ENCODE data around the gene ZNF772.
"Not testable (repeated sequence)": the region's sequence is repeated elsewhere in the genome, so short reads cannot be mapped to it uniquely, and the experiment has no call there.

DNA sequence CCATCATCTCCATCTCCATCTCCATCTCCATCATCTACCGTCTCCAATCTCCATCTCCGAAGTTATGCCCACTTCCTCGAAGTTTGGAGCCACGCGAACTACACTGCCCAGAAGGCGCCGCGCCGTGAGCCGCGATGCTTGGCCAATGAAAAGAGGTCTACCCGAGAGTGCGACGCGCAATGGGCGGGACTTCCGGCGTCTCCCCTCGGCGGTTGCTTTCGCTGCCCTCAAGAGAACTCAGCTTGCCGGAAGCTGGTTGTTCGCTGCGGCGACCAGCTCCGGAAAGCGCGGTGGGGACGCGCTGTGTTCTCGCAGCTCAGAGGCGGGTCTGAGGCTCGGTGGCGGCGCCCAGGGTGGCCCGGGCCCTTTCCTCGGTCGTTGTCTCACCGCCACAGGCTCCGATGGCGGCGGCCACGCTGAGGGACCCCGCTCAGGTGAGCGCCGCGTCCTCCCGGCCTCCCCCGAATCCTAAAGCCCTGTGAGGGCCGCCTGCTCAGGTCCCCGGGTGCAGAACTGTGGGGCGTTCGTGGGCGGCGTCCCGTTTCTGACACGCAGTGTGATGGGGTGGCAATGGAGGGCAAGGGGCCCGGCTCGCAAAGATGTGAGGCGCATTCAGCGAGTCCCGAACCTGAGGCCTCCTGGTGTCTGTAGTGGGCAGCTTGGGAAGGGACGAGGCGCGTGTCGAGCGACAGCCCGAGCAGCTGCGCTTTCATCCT, 22.5 kb upstream of the ZNF772 start, which contains the start of gene ZNF773:
- TF ChIP-seq CREB1 (CRISPR knock-in tag; IDR thresholded peaks at IDR 0.05; ENCODE audit: low read depth) (peak; percentile 85), POLR2AphosphoS5 (IDR thresholded peaks at IDR 0.05; ENCODE audit: low read depth) (peak; percentile 91)
- TF ChIP-seq, protein P1, sequence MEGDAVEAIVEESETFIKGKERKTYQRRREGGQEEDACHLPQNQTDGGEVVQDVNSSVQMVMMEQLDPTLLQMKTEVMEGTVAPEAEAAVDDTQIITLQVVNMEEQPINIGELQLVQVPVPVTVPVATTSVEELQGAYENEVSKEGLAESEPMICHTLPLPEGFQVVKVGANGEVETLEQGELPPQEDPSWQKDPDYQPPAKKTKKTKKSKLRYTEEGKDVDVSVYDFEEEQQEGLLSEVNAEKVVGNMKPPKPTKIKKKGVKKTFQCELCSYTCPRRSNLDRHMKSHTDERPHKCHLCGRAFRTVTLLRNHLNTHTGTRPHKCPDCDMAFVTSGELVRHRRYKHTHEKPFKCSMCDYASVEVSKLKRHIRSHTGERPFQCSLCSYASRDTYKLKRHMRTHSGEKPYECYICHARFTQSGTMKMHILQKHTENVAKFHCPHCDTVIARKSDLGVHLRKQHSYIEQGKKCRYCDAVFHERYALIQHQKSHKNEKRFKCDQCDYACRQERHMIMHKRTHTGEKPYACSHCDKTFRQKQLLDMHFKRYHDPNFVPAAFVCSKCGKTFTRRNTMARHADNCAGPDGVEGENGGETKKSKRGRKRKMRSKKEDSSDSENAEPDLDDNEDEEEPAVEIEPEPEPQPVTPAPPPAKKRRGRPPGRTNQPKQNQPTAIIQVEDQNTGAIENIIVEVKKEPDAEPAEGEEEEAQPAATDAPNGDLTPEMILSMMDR (conservative IDR thresholded peaks at IDR 0.05; ENCODE audit: low read depth in 2 of 2) = not testable (repeated sequence)
- TF ChIP-seq, protein P2, sequence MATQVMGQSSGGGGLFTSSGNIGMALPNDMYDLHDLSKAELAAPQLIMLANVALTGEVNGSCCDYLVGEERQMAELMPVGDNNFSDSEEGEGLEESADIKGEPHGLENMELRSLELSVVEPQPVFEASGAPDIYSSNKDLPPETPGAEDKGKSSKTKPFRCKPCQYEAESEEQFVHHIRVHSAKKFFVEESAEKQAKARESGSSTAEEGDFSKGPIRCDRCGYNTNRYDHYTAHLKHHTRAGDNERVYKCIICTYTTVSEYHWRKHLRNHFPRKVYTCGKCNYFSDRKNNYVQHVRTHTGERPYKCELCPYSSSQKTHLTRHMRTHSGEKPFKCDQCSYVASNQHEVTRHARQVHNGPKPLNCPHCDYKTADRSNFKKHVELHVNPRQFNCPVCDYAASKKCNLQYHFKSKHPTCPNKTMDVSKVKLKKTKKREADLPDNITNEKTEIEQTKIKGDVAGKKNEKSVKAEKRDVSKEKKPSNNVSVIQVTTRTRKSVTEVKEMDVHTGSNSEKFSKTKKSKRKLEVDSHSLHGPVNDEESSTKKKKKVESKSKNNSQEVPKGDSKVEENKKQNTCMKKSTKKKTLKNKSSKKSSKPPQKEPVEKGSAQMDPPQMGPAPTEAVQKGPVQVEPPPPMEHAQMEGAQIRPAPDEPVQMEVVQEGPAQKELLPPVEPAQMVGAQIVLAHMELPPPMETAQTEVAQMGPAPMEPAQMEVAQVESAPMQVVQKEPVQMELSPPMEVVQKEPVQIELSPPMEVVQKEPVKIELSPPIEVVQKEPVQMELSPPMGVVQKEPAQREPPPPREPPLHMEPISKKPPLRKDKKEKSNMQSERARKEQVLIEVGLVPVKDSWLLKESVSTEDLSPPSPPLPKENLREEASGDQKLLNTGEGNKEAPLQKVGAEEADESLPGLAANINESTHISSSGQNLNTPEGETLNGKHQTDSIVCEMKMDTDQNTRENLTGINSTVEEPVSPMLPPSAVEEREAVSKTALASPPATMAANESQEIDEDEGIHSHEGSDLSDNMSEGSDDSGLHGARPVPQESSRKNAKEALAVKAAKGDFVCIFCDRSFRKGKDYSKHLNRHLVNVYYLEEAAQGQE (IDR thresholded peaks at IDR 0.05; ENCODE audit: unreplicated experiment) = not testable (repeated sequence)
- TF ChIP-seq ZNF114 (CRISPR knock-in tag; IDR thresholded peaks at IDR 0.05); EZH2phosphoT487 (IDR thresholded peaks at IDR 0.05; ENCODE audit: unreplicated experiment); EZH2 (IDR thresholded peaks at IDR 0.05; ENCODE audit: low read depth, unreplicated experiment); JUNB (IDR thresholded peaks at IDR 0.05; ENCODE audit: unreplicated experiment); ZNF331 (CRISPR knock-in tag; IDR thresholded peaks at IDR 0.05; ENCODE audit: low read depth); STAT1 (IDR thresholded peaks at IDR 0.05; ENCODE audit: unreplicated experiment); NANOG (IDR thresholded peaks at IDR 0.05; ENCODE audit: borderline replicate concordance): not testable (repeated sequence)
- TF ChIP-seq, protein P3, sequence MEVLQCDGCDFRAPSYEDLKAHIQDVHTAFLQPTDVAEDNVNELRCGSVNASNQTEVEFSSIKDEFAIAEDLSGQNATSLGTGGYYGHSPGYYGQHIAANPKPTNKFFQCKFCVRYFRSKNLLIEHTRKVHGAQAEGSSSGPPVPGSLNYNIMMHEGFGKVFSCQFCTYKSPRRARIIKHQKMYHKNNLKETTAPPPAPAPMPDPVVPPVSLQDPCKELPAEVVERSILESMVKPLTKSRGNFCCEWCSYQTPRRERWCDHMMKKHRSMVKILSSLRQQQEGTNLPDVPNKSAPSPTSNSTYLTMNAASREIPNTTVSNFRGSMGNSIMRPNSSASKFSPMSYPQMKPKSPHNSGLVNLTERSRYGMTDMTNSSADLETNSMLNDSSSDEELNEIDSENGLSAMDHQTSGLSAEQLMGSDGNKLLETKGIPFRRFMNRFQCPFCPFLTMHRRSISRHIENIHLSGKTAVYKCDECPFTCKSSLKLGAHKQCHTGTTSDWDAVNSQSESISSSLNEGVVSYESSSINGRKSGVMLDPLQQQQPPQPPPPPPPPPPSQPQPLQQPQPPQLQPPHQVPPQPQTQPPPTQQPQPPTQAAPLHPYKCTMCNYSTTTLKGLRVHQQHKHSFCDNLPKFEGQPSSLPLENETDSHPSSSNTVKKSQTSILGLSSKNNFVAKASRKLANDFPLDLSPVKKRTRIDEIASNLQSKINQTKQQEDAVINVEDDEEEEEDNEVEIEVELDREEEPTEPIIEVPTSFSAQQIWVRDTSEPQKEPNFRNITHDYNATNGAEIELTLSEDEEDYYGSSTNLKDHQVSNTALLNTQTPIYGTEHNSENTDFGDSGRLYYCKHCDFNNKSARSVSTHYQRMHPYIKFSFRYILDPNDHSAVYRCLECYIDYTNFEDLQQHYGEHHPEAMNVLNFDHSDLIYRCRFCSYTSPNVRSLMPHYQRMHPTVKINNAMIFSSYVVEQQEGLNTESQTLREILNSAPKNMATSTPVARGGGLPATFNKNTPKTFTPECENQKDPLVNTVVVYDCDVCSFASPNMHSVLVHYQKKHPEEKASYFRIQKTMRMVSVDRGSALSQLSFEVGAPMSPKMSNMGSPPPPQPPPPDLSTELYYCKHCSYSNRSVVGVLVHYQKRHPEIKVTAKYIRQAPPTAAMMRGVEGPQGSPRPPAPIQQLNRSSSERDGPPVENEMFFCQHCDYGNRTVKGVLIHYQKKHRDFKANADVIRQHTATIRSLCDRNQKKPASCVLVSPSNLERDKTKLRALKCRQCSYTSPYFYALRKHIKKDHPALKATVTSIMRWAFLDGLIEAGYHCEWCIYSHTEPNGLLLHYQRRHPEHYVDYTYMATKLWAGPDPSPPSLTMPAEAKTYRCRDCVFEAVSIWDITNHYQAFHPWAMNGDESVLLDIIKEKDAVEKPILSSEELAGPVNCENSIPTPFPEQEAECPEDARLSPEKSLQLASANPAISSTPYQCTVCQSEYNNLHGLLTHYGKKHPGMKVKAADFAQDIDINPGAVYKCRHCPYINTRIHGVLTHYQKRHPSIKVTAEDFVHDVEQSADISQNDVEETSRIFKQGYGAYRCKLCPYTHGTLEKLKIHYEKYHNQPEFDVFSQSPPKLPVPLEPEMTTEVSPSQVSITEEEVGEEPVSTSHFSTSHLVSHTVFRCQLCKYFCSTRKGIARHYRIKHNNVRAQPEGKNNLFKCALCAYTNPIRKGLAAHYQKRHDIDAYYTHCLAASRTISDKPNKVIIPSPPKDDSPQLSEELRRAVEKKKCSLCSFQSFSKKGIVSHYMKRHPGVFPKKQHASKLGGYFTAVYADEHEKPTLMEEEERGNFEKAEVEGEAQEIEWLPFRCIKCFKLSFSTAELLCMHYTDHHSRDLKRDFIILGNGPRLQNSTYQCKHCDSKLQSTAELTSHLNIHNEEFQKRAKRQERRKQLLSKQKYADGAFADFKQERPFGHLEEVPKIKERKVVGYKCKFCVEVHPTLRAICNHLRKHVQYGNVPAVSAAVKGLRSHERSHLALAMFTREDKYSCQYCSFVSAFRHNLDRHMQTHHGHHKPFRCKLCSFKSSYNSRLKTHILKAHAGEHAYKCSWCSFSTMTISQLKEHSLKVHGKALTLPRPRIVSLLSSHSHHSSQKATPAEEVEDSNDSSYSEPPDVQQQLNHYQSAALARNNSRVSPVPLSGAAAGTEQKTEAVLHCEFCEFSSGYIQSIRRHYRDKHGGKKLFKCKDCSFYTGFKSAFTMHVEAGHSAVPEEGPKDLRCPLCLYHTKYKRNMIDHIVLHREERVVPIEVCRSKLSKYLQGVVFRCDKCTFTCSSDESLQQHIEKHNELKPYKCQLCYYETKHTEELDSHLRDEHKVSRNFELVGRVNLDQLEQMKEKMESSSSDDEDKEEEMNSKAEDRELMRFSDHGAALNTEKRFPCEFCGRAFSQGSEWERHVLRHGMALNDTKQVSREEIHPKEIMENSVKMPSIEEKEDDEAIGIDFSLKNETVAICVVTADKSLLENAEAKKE (CRISPR knock-in tag; IDR thresholded peaks at IDR 0.05) = peak; percentile 51; the same call in 1 of the 2 replicates
- TF ChIP-seq, protein P4, sequence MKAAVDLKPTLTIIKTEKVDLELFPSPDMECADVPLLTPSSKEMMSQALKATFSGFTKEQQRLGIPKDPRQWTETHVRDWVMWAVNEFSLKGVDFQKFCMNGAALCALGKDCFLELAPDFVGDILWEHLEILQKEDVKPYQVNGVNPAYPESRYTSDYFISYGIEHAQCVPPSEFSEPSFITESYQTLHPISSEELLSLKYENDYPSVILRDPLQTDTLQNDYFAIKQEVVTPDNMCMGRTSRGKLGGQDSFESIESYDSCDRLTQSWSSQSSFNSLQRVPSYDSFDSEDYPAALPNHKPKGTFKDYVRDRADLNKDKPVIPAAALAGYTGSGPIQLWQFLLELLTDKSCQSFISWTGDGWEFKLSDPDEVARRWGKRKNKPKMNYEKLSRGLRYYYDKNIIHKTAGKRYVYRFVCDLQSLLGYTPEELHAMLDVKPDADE (IDR thresholded peaks at IDR 0.05) = peak; percentile 84
